WI38 (cell line): ENCODE data around the gene OR52E6.

ENCODE experiments used
- H3K4me3 ChIP-seq: 2 replicates; pipeline ENCODE4 v1.5.1; 2011; ENCODE audit warnings: low read depth, mild to moderate bottlenecking, control low read depth, low read length
- TF ChIP-seq, protein P1 (sequence below): IDR thresholded peaks from 2 replicates; pipeline ENCODE4 v1.5.1; 2012; ENCODE audit warnings: low read depth, mild to moderate bottlenecking, control low read depth, low read length

The OR52E6 gene

DNA sequence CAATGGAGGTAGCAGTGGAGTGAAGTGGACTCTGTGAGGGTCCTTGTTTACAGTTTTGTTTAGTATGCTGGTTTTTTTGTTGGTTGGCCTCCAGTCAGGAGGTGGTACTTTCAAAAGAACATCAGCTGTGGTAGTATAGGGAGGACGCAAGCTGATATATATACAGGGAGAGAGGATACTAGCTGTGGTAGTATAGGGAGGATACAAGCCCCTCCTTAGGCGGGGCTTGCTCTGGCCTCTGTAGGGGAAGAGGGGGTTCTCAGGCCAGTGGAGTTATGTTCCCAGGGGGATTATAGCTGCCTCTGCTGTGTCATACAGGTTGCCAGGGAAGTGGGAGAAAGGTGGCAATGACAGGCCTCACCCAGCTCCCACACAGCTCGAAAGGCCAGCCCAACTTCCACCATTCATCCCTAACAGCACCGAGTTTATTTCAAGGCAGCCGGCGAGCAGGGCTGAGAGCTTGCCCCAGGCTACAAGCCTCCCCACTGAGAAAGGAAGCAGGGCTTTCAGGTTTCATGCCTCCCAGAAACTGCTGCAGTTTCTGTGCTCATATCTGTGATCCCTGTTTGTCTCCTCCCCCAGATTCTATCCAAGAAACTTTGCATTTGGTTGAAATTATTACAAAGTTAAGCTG, 10.4 kb downstream of the OR52E6 start:
- TF ChIP-seq, protein P1, sequence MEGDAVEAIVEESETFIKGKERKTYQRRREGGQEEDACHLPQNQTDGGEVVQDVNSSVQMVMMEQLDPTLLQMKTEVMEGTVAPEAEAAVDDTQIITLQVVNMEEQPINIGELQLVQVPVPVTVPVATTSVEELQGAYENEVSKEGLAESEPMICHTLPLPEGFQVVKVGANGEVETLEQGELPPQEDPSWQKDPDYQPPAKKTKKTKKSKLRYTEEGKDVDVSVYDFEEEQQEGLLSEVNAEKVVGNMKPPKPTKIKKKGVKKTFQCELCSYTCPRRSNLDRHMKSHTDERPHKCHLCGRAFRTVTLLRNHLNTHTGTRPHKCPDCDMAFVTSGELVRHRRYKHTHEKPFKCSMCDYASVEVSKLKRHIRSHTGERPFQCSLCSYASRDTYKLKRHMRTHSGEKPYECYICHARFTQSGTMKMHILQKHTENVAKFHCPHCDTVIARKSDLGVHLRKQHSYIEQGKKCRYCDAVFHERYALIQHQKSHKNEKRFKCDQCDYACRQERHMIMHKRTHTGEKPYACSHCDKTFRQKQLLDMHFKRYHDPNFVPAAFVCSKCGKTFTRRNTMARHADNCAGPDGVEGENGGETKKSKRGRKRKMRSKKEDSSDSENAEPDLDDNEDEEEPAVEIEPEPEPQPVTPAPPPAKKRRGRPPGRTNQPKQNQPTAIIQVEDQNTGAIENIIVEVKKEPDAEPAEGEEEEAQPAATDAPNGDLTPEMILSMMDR: no peak
- H3K4me3 ChIP-seq: no peak overlapping the region

DNA sequence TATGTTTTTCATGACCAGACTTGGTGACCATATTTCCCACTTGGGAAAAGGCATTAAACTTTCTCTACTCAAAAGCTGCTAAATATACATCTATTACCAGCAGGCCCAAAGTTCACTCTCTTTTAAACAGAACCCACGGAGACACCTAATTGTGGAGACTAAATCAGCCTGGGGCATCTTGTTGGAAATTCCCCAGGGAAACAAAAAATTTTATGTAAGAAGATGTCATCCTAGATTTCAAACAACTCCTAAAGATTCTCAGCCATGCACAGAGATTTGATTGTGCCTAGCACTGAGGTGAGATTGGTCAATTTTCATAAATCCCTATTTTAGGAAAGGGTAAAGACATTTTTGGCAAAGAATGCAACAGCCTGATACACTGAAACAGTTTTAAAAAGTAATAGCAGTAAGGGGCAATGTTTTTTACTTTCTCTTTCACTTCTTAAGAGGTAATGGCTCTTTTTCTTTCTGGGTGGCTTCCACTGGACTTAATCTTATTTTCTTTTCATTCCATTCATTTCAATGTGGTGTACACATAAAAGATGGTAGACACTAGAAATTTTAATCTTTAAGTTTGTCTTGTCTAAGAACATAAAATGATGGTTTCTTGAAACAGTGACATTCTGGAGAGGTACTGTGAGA, 23.3 kb downstream of the OR52E6 start:
- TF ChIP-seq, protein P1: no peak
- H3K4me3 ChIP-seq: peak overlapping the region; percentile 35

DNA sequence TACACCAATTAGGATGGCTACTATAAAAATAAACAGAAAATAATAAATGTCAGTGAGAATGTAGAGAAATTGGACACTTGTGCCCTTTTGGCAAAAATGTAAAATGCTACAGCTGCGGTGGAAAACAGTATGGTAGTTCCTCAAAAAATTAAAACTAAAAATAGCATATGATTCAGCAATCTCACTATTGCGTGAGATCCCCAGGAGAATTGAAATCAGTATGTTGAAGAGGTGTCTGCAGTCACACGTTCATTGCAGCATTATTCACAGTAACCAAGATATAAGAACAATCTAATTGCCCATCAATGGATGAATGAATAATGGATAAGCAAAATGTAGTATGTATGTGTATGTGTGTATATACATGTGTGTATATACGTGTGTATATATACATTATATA, 26.2 kb downstream of the OR52E6 start:
- TF ChIP-seq, protein P1: no peak
- H3K4me3 ChIP-seq: no peak overlapping the region

DNA sequence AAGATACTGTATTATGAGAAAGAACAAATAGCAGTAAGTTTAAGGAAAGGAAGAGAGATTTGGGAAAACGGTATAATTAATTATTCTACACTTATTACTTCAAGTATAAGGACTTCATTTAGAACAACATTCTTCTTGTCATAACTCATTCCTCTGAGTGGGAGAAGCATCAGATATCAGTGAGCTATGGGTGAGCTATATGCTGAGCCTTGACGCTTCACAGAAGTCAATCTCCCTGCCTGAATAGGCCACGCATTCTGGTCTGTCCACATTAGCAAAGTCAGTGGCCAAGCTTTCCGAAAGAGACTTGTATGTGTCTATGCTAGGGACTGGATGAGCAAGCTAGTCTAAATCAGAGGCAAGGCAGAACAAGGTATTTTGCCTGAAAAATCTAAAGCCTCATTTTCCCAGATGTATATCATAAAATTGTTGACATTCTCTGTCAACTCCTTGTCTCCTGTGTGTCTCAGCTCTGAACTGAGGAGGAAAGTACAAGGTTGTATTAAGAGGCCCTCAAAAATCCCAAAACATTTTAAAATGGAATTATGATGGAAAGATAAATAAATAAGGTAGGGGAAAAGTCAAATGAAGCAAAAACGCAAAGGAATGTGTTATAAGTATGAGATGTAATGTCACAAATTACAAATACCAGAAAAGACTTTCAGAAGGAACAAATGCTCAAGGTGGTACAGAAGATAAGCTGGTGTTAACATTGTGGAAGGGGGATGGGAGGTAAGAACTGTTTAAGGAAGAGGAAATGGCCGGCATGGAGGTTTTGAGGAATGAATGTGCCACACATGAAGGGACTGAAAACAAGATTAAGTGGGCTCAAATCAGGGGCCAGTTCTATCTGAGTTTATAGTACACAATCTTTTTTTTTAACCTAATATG, 31.5 kb downstream of the OR52E6 start:
- H3K4me3 ChIP-seq: no peak overlapping the region
- TF ChIP-seq, protein P1: no peak

DNA sequence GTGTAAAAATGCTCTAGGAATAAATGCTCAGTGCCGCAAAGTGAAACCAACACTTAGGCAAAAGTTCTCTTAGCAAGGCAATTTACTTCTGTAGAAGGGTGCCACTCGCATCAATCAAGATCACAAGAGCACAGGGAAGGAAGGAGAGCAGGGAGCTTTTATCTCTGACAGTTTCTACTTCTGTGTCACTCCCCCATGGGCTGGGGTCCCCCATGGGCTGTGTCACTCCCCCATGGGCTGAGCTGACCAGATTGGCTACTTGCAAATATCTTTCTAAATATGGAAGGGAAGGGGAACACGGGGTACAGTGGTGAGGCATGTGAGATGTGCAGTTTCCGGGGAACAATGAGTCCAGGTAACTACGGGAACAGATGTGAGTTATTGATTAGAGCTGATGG, 32.6 kb downstream of the OR52E6 start:
- H3K4me3 ChIP-seq: peak overlapping the region; percentile 70
- TF ChIP-seq, protein P1: no peak

DNA sequence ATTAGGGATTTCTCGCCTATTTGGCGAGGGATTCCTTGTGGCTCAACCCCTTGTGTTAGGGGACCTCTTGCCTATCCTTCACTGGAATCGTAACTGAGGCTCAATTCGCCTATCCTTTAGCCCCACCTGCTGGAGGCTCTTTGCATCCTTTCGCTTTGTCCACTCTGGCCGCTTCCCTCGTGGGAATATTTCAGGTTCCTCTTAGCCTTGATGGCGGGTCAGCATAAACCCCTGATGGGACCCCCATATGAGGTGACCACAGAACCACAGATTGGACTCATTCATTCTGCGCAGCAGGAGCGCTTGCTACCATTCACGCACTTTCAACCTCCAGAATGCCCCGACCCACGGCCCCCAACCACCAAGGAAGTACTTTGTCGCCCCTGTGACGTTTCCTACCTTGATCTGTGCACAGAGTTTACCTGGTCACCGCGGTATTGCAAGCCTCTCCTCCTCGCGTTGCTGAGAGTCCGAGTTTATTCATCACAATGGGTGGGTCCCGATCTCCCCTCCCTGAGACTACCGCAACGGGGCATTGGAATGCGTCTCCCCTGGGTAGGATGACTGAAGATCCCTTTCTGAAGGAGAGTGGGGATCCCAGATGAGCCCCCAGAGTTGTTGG, 33.1 kb downstream of the OR52E6 start, which contains the start of gene OR52N2:
OR52N2 (plus strand) TSS at position 425 of the 622 bp plus-strand sequence. CDS start 11,412 bp downstream, outside the sequence.
- H3K4me3 ChIP-seq: peak within 1 kb of the TSS; percentile 70
- TF ChIP-seq, protein P1: peak; percentile 77
